HG02588 (cell line): ENCODE results near the gene VSTM2A.

ENCODE experiments used
- ATAC-seq: cut with Tn5 transposase; IDR thresholded peaks from one replicate; pipeline ENCODE4 v1.9.1; 2021; ENCODE audit warnings: mild to moderate bottlenecking, moderate library complexity; ENCODE audit not compliant: unreplicated experiment

The VSTM2A gene

DNA sequence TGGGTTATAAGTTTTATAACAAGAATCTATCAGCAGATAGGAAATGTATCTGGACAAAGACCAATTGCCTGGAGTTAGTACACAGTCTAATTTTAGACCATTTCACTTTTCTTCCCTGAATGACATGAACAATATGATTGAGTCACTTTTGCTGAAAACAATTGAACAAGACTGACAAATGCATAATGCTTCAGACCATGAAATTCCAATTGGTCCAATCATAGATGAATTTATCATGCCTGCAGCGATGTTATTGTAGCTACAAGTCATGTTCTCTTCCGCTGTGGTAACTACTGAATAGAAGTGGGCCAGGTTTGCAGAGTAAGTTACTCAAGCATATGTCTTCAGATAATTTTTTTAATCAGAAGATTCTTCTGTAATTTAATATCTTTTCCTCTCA, 73.4 kb downstream of the VSTM2A start:
- no peak for ATAC-seq
